ENCODE results near the gene CDC45.

DNA sequence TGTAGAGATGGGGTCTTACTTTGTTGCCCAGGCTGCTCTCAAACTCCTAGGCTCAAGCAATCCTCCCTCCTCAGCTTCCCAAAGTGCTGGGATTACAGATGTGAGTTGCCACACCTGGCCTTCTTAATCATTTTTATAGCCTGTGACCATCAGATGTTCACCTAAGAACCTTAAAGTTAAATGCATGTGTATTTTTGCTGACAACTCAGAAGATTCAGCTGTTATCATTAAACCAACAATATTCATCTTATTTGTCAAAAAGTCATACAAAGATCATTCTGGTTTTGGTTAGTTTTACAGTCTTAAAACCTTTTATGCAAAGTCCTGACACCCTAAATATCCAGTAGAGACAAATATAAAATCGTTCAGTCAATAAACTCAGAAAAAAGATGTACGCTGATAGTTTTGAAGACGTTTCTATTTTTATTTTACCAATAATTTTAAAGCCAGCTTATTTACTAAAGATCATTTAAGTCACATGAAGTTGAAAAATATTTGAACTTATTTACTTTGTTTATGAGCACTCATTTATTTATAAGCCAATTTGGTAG is 22.3 kb downstream of the CDC45 start:
- TF ChIP-seq, protein P1, sequence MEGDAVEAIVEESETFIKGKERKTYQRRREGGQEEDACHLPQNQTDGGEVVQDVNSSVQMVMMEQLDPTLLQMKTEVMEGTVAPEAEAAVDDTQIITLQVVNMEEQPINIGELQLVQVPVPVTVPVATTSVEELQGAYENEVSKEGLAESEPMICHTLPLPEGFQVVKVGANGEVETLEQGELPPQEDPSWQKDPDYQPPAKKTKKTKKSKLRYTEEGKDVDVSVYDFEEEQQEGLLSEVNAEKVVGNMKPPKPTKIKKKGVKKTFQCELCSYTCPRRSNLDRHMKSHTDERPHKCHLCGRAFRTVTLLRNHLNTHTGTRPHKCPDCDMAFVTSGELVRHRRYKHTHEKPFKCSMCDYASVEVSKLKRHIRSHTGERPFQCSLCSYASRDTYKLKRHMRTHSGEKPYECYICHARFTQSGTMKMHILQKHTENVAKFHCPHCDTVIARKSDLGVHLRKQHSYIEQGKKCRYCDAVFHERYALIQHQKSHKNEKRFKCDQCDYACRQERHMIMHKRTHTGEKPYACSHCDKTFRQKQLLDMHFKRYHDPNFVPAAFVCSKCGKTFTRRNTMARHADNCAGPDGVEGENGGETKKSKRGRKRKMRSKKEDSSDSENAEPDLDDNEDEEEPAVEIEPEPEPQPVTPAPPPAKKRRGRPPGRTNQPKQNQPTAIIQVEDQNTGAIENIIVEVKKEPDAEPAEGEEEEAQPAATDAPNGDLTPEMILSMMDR (IDR thresholded peaks at IDR 0.05) = no peak
- TF ChIP-seq EP300 (IDR thresholded peaks at IDR 0.05) = no peak
- no peak for TF ChIP-seq POLR2A (IDR thresholded peaks at IDR 0.05)

Measured in ovary (tissue), 3 donors.